ENCODE results near the gene CLCN4.

DNA sequence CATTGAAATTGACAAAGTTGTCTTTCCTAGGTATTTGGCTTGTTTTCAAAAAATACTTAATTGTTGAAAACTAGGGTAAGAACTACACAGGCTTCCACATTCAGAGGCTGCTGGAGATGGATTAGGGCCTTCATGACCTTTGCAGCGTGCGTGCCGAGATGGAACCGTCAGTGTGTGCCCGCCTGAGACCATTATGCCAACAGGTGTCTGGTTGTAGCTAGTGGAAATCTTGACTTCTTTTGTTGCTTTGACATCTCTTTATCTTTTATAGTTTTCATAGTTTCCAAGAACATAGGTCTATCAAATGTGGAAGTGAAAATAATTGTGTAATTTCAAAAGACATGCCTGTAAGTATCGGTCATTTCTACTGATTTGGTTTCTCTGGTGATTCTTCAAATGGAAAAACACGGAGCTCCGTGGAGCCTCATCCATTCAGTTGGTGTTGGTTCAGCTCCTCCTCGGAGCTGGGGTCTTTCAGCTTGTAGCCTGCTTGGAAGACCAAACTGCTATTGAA lies 38.9 kb upstream of the CLCN4 start:
- TF ChIP-seq, protein P1, sequence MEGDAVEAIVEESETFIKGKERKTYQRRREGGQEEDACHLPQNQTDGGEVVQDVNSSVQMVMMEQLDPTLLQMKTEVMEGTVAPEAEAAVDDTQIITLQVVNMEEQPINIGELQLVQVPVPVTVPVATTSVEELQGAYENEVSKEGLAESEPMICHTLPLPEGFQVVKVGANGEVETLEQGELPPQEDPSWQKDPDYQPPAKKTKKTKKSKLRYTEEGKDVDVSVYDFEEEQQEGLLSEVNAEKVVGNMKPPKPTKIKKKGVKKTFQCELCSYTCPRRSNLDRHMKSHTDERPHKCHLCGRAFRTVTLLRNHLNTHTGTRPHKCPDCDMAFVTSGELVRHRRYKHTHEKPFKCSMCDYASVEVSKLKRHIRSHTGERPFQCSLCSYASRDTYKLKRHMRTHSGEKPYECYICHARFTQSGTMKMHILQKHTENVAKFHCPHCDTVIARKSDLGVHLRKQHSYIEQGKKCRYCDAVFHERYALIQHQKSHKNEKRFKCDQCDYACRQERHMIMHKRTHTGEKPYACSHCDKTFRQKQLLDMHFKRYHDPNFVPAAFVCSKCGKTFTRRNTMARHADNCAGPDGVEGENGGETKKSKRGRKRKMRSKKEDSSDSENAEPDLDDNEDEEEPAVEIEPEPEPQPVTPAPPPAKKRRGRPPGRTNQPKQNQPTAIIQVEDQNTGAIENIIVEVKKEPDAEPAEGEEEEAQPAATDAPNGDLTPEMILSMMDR (IDR thresholded peaks at IDR 0.05): no peak
- TF ChIP-seq POLR2A (IDR thresholded peaks at IDR 0.05): no peak
